SJCRH30 (cell line): ENCODE data around the gene NPNT. TPM values are rescaled to one million over a fixed set of nuclear protein-coding genes. Genes with fewer than 3 reads are reported as not detected.

Source experiments
- DNase-seq, 2 experiments: peaks; one replicate each; pipeline ENCODE4 v3.0.0-alpha.2; 2015 to 2020
- H3K27ac ChIP-seq: fragments of 250-450 bp; sonication (Bioruptor Pico); 2 replicates; pipeline ENCODE4 v1.5.1; 2020; ENCODE audit warnings: mild to moderate bottlenecking, moderate library complexity
- H3K27me3 ChIP-seq: fragments of 250-450 bp; sonication (Bioruptor Pico); 2 replicates; pipeline ENCODE4 v1.5.1; 2020; ENCODE audit warnings: mild to moderate bottlenecking, moderate library complexity
- H3K36me3 ChIP-seq: fragments of 250-450 bp; sonication (Bioruptor Pico); 2 replicates; pipeline ENCODE4 v1.5.1; 2020; ENCODE audit warnings: mild to moderate bottlenecking, moderate library complexity
- H3K4me1 ChIP-seq: fragments of 250-450 bp; sonication (Bioruptor Pico); 2 replicates; pipeline ENCODE4 v1.5.1; 2020; ENCODE audit warnings: mild to moderate bottlenecking, moderate library complexity
- H3K4me3 ChIP-seq: fragments of 250-450 bp; sonication (Bioruptor Pico); 2 replicates; pipeline ENCODE4 v1.5.1; 2020; ENCODE audit warnings: mild to moderate bottlenecking, moderate library complexity
- H3K9me3 ChIP-seq: fragments of 250-450 bp; sonication (Bioruptor Pico); replicated peaks from 2 replicates; pipeline ENCODE4 v1.5.1; 2020; ENCODE audit warnings: mild to moderate bottlenecking, moderate library complexity
- total RNA-seq: library from RNA; depleted of rRNA; stranded (reverse); fragments of >200 nt; shearing (Covaris generic); gene quantifications from 2 replicates; pipeline ENCODE4 v1.2.3, GENCODE V29; 2014

NPNT gene
- total RNA-seq, 1 experiment from 2014 or later, result 71.8 TPM

GRCh38 chr4:105937759-105938158, 42.5 kb downstream of the NPNT start:
- H3K27ac ChIP-seq, result no peak overlapping the region
- no peaks in the 10 kb centered on the region for H3K9me3 ChIP-seq
- no peak for DNase-seq
- no peak overlapping the region for H3K4me3 ChIP-seq
- no peaks in the 10 kb centered on the region for H3K27me3 ChIP-seq
- H3K4me1 ChIP-seq, result peaks cover 16% of the 10 kb centered on the region
- no peaks in the 10 kb centered on the region for H3K36me3 ChIP-seq

- H3K4me1 ChIP-seq, result no peaks in the 10 kb centered on the region
- no peaks in the 10 kb centered on the region; the same call in 1 of the 2 replicates for H3K9me3 ChIP-seq
- H3K27ac ChIP-seq, result no peak overlapping the region
- DNase-seq, result no peak
- H3K36me3 ChIP-seq, result peaks cover 11% of the 10 kb centered on the region
- H3K4me3 ChIP-seq, result no peak overlapping the region
- H3K27me3 ChIP-seq, result no peaks in the 10 kb centered on the region
These were observed 48.0 kb downstream of the NPNT start for GRCh38 chr4:105943234-105943633.

- H3K27me3 ChIP-seq, result no peaks in the 10 kb centered on the region
- H3K36me3 ChIP-seq, result peaks cover 11% of the 10 kb centered on the region
- no peak overlapping the region for H3K4me3 ChIP-seq
- no peak for DNase-seq
- no peak overlapping the region for H3K27ac ChIP-seq
- H3K9me3 ChIP-seq, result no peaks in the 10 kb centered on the region; the same call in 1 of the 2 replicates
- H3K4me1 ChIP-seq, result no peaks in the 10 kb centered on the region
These were observed 49.3 kb downstream of the NPNT start for GRCh38 chr4:105944540-105944939.

GRCh38 chr4:105946771-105947170, 51.5 kb downstream of the NPNT start:
- peaks cover 8% of the 10 kb centered on the region; the same call in 1 of the 2 replicates for H3K4me1 ChIP-seq
- no peak for DNase-seq
- no peak overlapping the region for H3K27ac ChIP-seq
- H3K27me3 ChIP-seq, result no peaks in the 10 kb centered on the region
- no peaks in the 10 kb centered on the region; the same call in 1 of the 2 replicates for H3K9me3 ChIP-seq
- peaks cover 11% of the 10 kb centered on the region for H3K36me3 ChIP-seq
- H3K4me3 ChIP-seq, result no peak overlapping the region

- no peak overlapping the region for H3K27ac ChIP-seq
- H3K9me3 ChIP-seq, result no peaks in the 10 kb centered on the region; the same call in 1 of the 2 replicates
- no peaks in the 10 kb centered on the region for H3K27me3 ChIP-seq
- peaks cover 19% of the 10 kb centered on the region for H3K4me1 ChIP-seq
- no peak overlapping the region for H3K4me3 ChIP-seq
- peak in 1 of 2 experiments; percentile 11 for DNase-seq
- H3K36me3 ChIP-seq, result peaks cover 12% of the 10 kb centered on the region
These were observed 55.4 kb downstream of the NPNT start for GRCh38 chr4:105950701-105951100.

- DNase-seq, result no peak
- H3K4me1 ChIP-seq, result peaks cover 19% of the 10 kb centered on the region
- H3K4me3 ChIP-seq, result no peak overlapping the region
- no peaks in the 10 kb centered on the region; the same call in 1 of the 2 replicates for H3K9me3 ChIP-seq
- no peaks in the 10 kb centered on the region for H3K27me3 ChIP-seq
- H3K36me3 ChIP-seq, result peaks cover 7% of the 10 kb centered on the region
- no peak overlapping the region for H3K27ac ChIP-seq
These were observed 55.9 kb downstream of the NPNT start for GRCh38 chr4:105951198-105951597.

GRCh38 chr4:105952591-105952990, 57.3 kb downstream of the NPNT start:
- Histone ChIP-seq H3K27ac (no peak overlapping the region), H3K9me3 (no peaks in the 10 kb centered on the region; the same call in 1 of the 2 replicates)
- peak; percentile 71 to 80 for DNase-seq

GRCh38 chr4:105956569-105956968, 61.3 kb downstream of the NPNT start:
- DNase-seq, result no peak
- H3K9me3 ChIP-seq, result no peaks in the 10 kb centered on the region
- no peak overlapping the region for H3K27ac ChIP-seq
- peaks cover 20% of the 10 kb centered on the region for H3K4me1 ChIP-seq
- no peak overlapping the region for H3K4me3 ChIP-seq
- peaks cover 11% of the 10 kb centered on the region for H3K36me3 ChIP-seq
- H3K27me3 ChIP-seq, result no peaks in the 10 kb centered on the region

More at GRCh38 chr4:105952591-105952990, 57.3 kb downstream of the NPNT start:
- Histone ChIP-seq H3K4me1 (peaks cover 26% of the 10 kb centered on the region), H3K4me3 (no peak overlapping the region), H3K27me3 (no peaks in the 10 kb centered on the region), H3K36me3 (peaks cover 7% of the 10 kb centered on the region)

GRCh38 chr4:105957680-105958079, 62.4 kb downstream of the NPNT start:
- Histone ChIP-seq H3K4me3 (no peak overlapping the region), H3K27ac (no peak overlapping the region), H3K36me3 (peaks cover 11% of the 10 kb centered on the region), H3K9me3 (no peaks in the 10 kb centered on the region), H3K27me3 (no peaks in the 10 kb centered on the region), H3K4me1 (peaks cover 13% of the 10 kb centered on the region)
- no peak for DNase-seq

- Histone ChIP-seq H3K36me3 (peaks cover 13% of the 10 kb centered on the region), H3K4me1 (peaks cover 10% of the 10 kb centered on the region), H3K27ac (no peak overlapping the region), H3K4me3 (no peak overlapping the region), H3K9me3 (no peaks in the 10 kb centered on the region), H3K27me3 (no peaks in the 10 kb centered on the region)
- no peak for DNase-seq
These were observed 68.5 kb downstream of the NPNT start for GRCh38 chr4:105963461-105964400.

GRCh38 chr4:105965183-105965800, 70.0 kb downstream of the NPNT start:
- DNase-seq, result no peak
- no peak overlapping the region for H3K4me3 ChIP-seq
- peaks cover 10% of the 10 kb centered on the region for H3K4me1 ChIP-seq
- H3K9me3 ChIP-seq, result no peaks in the 10 kb centered on the region
- no peaks in the 10 kb centered on the region for H3K27me3 ChIP-seq
- H3K36me3 ChIP-seq, result peaks cover 8% of the 10 kb centered on the region
- no peak overlapping the region for H3K27ac ChIP-seq

- H3K9me3 ChIP-seq, result no peaks in the 10 kb centered on the region
- H3K27me3 ChIP-seq, result no peaks in the 10 kb centered on the region
- H3K4me1 ChIP-seq, result peaks cover 10% of the 10 kb centered on the region
- no peak overlapping the region for H3K4me3 ChIP-seq
- no peak overlapping the region for H3K27ac ChIP-seq
- DNase-seq, result peak in 1 of 2 experiments; percentile 50
- peaks cover 8% of the 10 kb centered on the region for H3K36me3 ChIP-seq
These were observed 70.8 kb downstream of the NPNT start for GRCh38 chr4:105966051-105966450.

- peaks cover 10% of the 10 kb centered on the region for H3K4me1 ChIP-seq
- H3K27ac ChIP-seq, result no peak overlapping the region
- H3K9me3 ChIP-seq, result no peaks in the 10 kb centered on the region
- peaks cover 5% of the 10 kb centered on the region for H3K36me3 ChIP-seq
- no peak for DNase-seq
- no peaks in the 10 kb centered on the region for H3K27me3 ChIP-seq
- no peak overlapping the region for H3K4me3 ChIP-seq
These were observed 71.9 kb downstream of the NPNT start for GRCh38 chr4:105967058-105967658.

- H3K27ac ChIP-seq, result no peak overlapping the region
- peaks cover 10% of the 10 kb centered on the region for H3K4me1 ChIP-seq
- no peak for DNase-seq
- H3K36me3 ChIP-seq, result peaks cover 4% of the 10 kb centered on the region
- H3K9me3 ChIP-seq, result no peaks in the 10 kb centered on the region
- no peak overlapping the region for H3K4me3 ChIP-seq
- H3K27me3 ChIP-seq, result no peaks in the 10 kb centered on the region
These were observed 74.3 kb downstream of the NPNT start for GRCh38 chr4:105969575-105969974.

- DNase-seq, result no peak
- no peaks in the 10 kb centered on the region for H3K27me3 ChIP-seq
- H3K4me3 ChIP-seq, result no peak overlapping the region
- H3K36me3 ChIP-seq, result no peaks in the 10 kb centered on the region; the same call in 1 of the 2 replicates
- H3K4me1 ChIP-seq, result peaks cover 10% of the 10 kb centered on the region
- H3K9me3 ChIP-seq, result no peaks in the 10 kb centered on the region
- no peak overlapping the region for H3K27ac ChIP-seq
These were observed 75.1 kb downstream of the NPNT start for GRCh38 chr4:105970371-105970770.
